ENCODE data around the gene GPC3.

- TF ChIP-seq RAD21 (IDR thresholded peaks at IDR 0.05; ENCODE audit: low read depth), result no peak
- TF ChIP-seq, protein P1, sequence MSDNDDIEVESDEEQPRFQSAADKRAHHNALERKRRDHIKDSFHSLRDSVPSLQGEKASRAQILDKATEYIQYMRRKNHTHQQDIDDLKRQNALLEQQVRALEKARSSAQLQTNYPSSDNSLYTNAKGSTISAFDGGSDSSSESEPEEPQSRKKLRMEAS (IDR thresholded peaks at IDR 0.05), result no peak
- TF ChIP-seq, protein P2, sequence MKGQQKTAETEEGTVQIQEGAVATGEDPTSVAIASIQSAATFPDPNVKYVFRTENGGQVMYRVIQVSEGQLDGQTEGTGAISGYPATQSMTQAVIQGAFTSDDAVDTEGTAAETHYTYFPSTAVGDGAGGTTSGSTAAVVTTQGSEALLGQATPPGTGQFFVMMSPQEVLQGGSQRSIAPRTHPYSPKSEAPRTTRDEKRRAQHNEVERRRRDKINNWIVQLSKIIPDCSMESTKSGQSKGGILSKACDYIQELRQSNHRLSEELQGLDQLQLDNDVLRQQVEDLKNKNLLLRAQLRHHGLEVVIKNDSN (IDR thresholded peaks at IDR 0.05), result no peak
- TF ChIP-seq, protein P3, sequence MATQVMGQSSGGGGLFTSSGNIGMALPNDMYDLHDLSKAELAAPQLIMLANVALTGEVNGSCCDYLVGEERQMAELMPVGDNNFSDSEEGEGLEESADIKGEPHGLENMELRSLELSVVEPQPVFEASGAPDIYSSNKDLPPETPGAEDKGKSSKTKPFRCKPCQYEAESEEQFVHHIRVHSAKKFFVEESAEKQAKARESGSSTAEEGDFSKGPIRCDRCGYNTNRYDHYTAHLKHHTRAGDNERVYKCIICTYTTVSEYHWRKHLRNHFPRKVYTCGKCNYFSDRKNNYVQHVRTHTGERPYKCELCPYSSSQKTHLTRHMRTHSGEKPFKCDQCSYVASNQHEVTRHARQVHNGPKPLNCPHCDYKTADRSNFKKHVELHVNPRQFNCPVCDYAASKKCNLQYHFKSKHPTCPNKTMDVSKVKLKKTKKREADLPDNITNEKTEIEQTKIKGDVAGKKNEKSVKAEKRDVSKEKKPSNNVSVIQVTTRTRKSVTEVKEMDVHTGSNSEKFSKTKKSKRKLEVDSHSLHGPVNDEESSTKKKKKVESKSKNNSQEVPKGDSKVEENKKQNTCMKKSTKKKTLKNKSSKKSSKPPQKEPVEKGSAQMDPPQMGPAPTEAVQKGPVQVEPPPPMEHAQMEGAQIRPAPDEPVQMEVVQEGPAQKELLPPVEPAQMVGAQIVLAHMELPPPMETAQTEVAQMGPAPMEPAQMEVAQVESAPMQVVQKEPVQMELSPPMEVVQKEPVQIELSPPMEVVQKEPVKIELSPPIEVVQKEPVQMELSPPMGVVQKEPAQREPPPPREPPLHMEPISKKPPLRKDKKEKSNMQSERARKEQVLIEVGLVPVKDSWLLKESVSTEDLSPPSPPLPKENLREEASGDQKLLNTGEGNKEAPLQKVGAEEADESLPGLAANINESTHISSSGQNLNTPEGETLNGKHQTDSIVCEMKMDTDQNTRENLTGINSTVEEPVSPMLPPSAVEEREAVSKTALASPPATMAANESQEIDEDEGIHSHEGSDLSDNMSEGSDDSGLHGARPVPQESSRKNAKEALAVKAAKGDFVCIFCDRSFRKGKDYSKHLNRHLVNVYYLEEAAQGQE (IDR thresholded peaks at IDR 0.05; ENCODE audit: low read depth), result no peak
- no peak for TF ChIP-seq CREB1 (IDR thresholded peaks at IDR 0.05; ENCODE audit: low read depth)
- TF ChIP-seq FOXM1 (IDR thresholded peaks at IDR 0.05; ENCODE audit: borderline replicate concordance, low read depth), result no peak
Measured at GRCh38 chrX:133923113-133923512, 62.3 kb downstream of the GPC3 start.

Measured in Ishikawa (cell line).